Central memory CD8-positive, alpha-beta T cell (primary cell): ENCODE results near the gene CRYGB.
"Not testable (repeated sequence)": the region's sequence is repeated elsewhere in the genome, so short reads cannot be mapped to it uniquely, and the experiment has no call there.

Source experiments
- ATAC-seq: fragments of 150-1000 bp; cut with Tn5 transposase; replicated peaks from 2 replicates; pipeline ENCODE4 v1.10.0; 2022; ENCODE audit warnings: mild to moderate bottlenecking, moderate FRiP score, moderate number of reproducible peaks; ENCODE audit not compliant: poor library complexity, severe bottlenecking; ENCODE audit errors: extremely low read depth
- DNase-seq, 2 donors: peaks; one replicate each; pipeline ENCODE4 v3.0.0; 2021; ENCODE audit warnings: low spot score in 2 of 2
- H3K27ac Mint-ChIP-seq: one replicate; pipeline ENCODE4 v1.8.0; 2022; ENCODE audit warnings: low read depth, mild to moderate bottlenecking, moderate library complexity, mixed read lengths
- H3K27me3 Mint-ChIP-seq: one replicate; pipeline ENCODE4 v1.8.0; 2022; ENCODE audit warnings: mixed read lengths
- H3K36me3 Mint-ChIP-seq: one replicate; pipeline ENCODE4 v1.8.0; 2022; ENCODE audit warnings: mild to moderate bottlenecking, moderate library complexity, mixed read lengths; ENCODE audit not compliant: insufficient read depth
- H3K4me1 Mint-ChIP-seq: one replicate; pipeline ENCODE4 v1.8.0; 2022; ENCODE audit warnings: mixed read lengths
- H3K4me3 Mint-ChIP-seq: one replicate; pipeline ENCODE4 v1.8.0; 2022; ENCODE audit warnings: mild to moderate bottlenecking, moderate library complexity, mixed read lengths
- H3K9me3 Mint-ChIP-seq: one replicate; pipeline ENCODE4 v1.8.0; 2022; ENCODE audit warnings: mixed read lengths

The CRYGB gene

DNA sequence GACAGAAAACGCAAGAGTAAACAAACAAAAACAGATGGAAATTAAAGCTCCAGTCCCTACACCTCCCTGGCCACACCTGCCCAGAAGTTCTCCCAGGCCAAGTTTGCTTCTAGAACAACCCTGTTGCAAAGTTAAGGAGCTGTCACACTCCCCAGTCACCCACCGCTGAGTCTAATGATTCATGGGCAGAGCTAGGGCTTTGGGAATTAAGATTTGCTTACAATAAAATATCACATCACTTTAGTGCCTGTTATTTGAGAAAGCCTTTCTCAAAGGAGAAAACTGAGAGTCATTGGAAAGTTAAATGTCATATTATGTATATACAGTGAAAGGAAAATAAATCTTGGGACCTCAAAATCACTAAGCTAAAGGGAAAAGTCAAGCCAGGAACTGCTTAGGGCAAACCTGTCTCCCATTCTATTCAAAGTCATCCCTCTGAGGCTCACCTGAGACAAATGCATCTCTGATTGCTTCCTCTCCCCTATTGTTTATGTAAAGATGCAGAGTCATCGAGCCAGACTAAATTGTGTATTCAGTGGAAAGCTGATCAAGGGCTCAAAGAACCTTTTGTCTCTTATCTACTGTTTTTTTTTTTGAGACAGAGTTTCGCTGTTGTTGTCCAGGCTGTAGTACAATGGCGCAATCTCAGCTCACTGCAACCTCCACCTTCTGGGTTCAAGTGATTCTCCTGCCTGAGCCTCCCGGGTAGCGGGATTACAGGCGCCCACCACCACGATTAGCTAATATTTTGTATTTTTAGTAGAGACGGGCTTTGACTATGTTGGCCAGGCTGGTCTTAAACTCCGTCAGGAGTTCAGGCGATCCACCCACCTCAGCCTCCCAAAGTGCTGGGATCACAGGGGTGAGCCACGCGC is 2.8 kb downstream of the CRYGB start:
- DNase-seq (no peak), ATAC-seq (no peak)
- Mint-ChIP-seq H3K27ac (no peak overlapping the region), H3K27me3 (no peaks in the 10 kb centered on the region), H3K36me3 (no peaks in the 10 kb centered on the region), H3K4me3 (no peak overlapping the region), H3K4me1 (no peaks in the 10 kb centered on the region), H3K9me3 (no peaks in the 10 kb centered on the region)

DNA sequence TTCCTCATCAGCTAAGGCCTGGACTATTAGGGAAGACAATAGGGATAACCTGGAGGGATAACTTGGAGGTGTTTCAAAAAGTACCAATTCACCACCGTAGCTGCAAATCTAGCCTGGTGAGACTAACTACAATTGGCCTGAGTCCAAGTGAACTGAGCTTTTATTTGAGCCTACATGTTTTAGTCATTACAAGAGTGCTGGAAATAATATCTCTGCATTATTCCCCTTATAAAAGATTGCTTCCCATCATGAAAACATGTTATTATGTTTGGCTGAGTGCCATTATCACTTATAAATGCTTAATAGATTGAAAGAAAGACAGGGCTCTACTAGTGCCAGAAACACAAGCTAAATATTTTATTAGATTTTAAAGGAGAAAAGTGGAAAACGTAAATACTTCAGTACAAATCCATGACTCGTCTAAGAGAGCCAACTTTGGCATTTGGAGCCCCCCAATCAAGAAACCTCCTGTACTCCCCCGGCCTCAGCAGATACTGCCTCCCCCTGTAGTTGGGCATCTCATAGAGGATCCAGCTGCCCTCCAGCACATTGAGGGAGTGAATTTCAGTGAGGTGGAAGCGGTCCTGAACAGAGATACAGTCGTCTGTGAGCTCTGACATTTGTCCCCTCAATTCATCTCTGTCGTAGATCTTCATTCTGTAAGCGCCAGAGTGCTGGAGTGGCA is 3.6 kb downstream of the CRYGB start:
- ATAC-seq (no peak), DNase-seq (no peak)
- no peaks in the 10 kb centered on the region for H3K4me1 Mint-ChIP-seq
- H3K36me3 Mint-ChIP-seq = no peaks in the 10 kb centered on the region
- no peaks in the 10 kb centered on the region for H3K9me3 Mint-ChIP-seq
- H3K4me3 Mint-ChIP-seq = no peak overlapping the region
- no peak overlapping the region for H3K27ac Mint-ChIP-seq
- H3K27me3 Mint-ChIP-seq = no peaks in the 10 kb centered on the region

DNA sequence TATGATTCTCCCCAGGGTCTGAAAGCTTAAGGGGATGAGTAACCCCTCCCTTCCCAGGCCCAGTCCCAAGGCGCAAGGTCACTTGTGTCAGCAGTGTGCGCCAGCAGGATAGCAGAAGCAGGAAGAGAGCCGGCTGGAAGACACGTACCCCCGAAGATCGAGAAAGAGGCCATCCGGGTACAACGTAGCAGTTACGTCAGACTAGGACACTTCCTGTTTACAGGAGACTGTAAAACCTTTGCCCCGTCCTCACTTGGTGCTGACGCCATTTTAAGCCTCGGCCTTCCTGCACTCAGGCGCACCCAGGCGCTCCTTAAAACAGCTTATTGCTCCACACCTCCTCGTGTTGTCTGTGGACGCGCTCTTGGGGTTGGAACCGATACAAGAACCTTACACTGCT is 6.5 kb downstream of the CRYGB start:
- no peak for DNase-seq
- H3K9me3 Mint-ChIP-seq = no peaks in the 10 kb centered on the region
- no peaks in the 10 kb centered on the region for H3K27me3 Mint-ChIP-seq
- ATAC-seq = no peak
- H3K27ac Mint-ChIP-seq = no peak overlapping the region
- H3K36me3 Mint-ChIP-seq = no peaks in the 10 kb centered on the region
- H3K4me1 Mint-ChIP-seq = peaks cover 6% of the 10 kb centered on the region
- no peak overlapping the region for H3K4me3 Mint-ChIP-seq

DNA sequence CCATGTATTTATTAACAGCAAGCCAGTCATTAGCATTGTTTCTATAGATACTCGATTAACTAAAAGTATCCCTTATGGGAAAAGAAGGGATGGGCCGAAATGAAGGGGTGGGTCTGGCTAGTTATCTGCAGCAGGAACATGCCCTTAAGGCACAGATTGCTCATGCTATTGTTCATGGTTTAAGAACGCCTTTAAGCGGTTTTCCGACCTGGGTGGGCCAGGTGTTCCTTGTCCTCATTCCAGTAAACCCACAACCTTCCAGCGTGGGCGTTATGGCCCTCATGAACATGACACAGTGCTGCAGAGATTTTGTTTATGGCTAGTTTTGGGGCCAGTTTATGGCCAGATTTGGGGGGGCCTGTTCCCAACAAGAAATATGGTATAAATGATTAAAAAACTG is 7.6 kb downstream of the CRYGB start:
- not testable (repeated sequence) for H3K9me3 Mint-ChIP-seq, H3K4me1 Mint-ChIP-seq, DNase-seq, ATAC-seq, H3K27ac Mint-ChIP-seq, H3K36me3 Mint-ChIP-seq, H3K27me3 Mint-ChIP-seq, H3K4me3 Mint-ChIP-seq

DNA sequence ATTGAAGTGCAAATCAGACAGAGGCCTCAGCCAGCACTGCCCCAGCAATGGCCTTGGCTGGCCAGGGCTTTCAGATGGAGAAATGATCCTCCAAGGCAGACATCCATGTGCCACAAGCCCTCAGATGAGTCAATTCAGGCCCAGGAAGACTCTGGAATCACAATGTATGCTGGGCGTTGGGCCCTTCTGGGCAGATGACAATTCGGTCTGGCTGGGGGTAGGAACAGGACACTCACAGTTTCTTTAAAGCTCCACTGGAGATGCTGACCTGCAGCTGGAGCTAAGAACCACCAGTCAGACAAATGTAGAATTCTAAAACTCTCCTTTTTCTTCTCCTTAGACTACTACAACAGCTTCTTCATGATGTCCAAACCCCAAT is 9.3 kb downstream of the CRYGB start:
- Mint-ChIP-seq H3K36me3 (no peaks in the 10 kb centered on the region), H3K4me3 (no peak overlapping the region), H3K27me3 (peaks cover 8% of the 10 kb centered on the region), H3K27ac (no peak overlapping the region), H3K4me1 (peaks cover 6% of the 10 kb centered on the region), H3K9me3 (no peaks in the 10 kb centered on the region)
- ATAC-seq (no peak), DNase-seq (no peak)

DNA sequence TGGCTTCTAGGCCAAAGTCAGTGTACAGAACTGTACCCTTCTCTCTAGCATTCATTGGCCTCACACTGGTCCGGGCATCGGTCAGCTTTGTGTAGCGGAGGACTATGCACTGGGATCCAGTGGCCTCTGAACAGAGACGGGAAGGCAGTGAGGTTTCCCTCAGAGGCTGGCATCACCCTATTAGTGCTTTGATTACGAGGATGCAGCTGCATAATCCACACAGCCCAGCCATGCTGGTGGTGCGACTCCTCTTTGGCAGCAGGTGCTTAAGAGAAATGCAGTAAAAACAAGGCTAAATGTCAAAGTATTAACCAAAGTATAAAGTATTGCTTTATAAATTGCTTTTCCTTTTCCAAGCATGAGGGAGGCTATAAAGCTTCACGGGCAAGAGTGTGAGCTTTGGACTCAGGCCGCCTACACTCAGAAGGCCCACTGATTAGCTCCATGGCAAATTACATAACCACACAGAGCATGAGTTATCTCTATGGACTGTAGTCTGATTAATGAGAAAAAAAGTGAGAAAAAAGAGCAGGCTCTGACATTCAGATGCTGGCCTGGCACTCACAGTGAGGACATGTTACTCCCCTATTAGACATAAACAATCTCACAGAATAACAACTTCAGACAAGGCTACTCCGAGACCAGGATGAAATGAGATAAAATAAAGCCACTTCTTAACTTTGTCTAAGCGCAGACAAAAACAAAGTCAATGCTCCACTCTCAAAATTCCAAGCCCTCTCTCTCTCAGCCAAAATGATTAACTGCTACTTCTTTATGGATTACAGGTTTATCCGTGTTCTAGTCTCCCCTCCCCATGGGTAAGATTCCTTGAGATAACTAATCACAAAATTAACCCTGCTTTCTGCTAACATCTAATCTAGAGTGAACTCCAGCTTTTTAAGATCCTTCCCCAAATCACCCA is 9.9 kb downstream of the CRYGB start:
- Mint-ChIP-seq H3K4me3 (no peak overlapping the region), H3K4me1 (peaks cover 6% of the 10 kb centered on the region), H3K27ac (no peak overlapping the region), H3K27me3 (peaks cover 8% of the 10 kb centered on the region), H3K36me3 (no peaks in the 10 kb centered on the region), H3K9me3 (no peaks in the 10 kb centered on the region)
- no peak for ATAC-seq
- no peak for DNase-seq

DNA sequence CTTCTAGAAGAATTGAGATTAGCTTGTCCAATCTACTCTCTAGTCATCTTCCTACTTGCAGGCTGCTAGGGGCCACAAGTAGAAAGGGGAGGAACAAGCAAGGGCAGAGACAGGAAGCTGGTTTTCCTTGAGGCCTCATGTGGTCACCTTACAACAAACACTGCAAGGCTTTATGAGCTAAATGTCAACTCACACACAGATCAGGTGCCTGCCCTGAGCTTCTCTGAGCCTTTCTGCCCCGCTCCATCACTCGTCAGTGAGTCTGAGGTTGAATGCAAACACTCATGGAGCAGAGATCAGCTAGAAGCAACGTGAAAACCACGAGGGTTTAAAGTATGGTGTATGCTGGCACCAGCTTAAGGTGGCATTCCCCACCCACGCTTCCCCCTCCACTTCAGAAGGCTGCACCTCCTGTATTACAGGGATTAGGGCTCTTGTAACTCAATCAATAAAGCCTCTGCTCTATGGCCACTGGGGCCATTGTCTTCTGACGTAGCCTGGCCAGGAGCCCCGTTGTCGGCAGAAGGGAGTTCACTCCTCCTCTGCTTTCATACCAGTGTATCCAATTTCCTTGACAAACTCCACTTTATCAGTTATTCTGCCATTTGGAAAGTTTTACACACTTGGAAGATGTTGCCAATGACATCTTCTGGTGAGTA is 10.9 kb downstream of the CRYGB start:
- H3K4me3 Mint-ChIP-seq = no peak overlapping the region
- no peak overlapping the region for H3K27ac Mint-ChIP-seq
- DNase-seq = no peak
- no peaks in the 10 kb centered on the region for H3K9me3 Mint-ChIP-seq
- H3K36me3 Mint-ChIP-seq = no peaks in the 10 kb centered on the region
- no peak for ATAC-seq
- H3K27me3 Mint-ChIP-seq = peaks cover 8% of the 10 kb centered on the region
- H3K4me1 Mint-ChIP-seq = peaks cover 6% of the 10 kb centered on the region

DNA sequence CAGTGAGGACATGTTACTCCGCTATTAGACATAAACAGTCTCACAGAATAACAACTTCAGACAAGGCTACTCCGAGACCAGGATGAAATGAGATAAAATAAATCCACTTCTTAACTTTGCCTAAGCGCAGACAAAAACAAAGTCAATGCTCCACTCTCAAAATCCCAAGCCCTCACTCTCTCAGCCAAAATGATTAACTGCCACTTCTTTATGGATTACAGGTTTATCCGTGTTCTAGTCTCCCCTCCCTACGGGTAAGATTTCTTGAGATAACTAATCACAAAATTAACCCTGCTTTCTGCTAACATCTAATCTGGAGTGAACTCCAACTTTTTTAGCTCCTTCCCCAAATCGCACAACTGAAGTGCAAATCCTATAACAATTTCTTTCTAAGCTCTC is 15.2 kb downstream of the CRYGB start:
- ATAC-seq (no peak), DNase-seq (no peak)
- H3K27me3 Mint-ChIP-seq = peaks cover 13% of the 10 kb centered on the region
- H3K36me3 Mint-ChIP-seq = no peaks in the 10 kb centered on the region
- H3K4me3 Mint-ChIP-seq = no peak overlapping the region
- no peaks in the 10 kb centered on the region for H3K9me3 Mint-ChIP-seq
- no peak overlapping the region for H3K27ac Mint-ChIP-seq
- H3K4me1 Mint-ChIP-seq = peaks cover 6% of the 10 kb centered on the region

DNA sequence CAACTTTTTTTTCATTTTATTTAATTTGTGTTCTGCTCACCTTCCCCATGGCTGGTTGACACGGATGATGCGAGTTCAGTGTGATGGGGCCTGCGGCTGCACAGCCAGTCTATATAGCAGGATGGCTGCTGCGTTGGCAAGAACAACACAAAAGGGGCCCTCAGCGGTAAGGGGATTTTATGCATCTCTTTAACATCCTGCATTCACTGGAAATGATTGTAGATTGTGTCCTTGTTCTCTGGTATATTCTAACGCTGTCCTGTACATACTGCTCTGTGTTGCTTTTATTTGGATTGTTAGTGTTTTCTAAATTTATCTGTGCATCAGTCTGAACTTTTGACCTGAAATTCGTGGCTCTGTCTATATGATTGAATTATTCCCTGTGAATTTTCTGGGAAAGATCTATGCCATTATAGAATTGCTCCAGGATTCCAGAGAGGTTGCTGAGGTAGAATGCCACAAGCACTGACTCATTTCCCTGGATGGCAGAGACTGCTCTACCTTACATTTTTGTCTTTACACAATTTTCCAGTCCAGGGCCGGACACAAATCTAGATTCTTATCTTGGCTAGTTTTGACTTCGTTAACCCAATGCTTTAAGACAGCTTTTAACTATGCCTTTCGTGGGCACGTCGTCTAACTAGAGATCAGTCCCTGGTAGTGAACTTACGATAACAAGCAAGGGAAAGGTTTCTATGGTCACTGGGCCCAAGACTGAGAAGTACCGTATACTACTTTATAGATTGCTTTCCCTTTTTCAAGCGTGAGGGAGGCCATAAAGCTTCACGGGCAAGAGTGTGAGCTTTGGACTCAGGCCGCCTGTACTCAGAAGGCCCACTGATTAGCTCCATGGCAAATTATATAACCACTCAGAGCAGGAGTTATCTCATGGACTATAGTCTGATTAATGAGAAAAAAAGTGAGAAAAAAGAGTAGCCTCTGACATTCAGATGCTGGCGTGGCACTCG is 15.9 kb downstream of the CRYGB start, which contains the start of gene CRYGC:
Gene CRYGC (minus strand): TSS at position 85 of the 968 bp plus-strand sequence. CDS start 36 bp downstream, at position 49.
- H3K4me1 Mint-ChIP-seq = peaks cover 1% of the 10 kb centered on the region
- ATAC-seq (no peak), DNase-seq (no peak)
- no peaks in the 10 kb centered on the region for H3K9me3 Mint-ChIP-seq
- H3K27me3 Mint-ChIP-seq = peaks cover 20% of the 10 kb centered on the region
- H3K27ac Mint-ChIP-seq = no peak within 1 kb of the TSS
- no peaks in the 10 kb centered on the region for H3K36me3 Mint-ChIP-seq
- H3K4me3 Mint-ChIP-seq = no peak within 1 kb of the TSS

DNA sequence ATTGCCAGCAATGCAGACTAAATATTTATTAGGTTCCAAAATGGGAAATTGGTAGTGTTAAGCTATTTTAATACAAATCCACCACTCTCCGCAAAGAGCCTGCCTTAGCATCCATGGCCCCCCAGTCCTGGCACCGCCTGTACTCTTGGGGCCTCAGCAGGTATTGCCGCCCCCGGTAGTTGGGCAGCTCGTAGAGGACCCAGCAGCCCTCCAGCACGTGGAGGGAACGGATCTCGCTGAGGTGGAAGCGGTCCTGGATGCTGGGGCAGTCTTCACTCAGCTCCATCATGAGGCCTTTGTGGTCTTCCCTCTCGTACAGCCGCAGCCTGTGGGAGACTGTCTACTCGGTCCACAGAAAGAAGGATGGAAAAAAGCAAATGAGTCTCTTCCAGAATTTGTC is 17.8 kb downstream of the CRYGB start:
- no peaks in the 10 kb centered on the region for H3K9me3 Mint-ChIP-seq
- H3K4me3 Mint-ChIP-seq = no peak overlapping the region
- H3K27me3 Mint-ChIP-seq = peaks cover 35% of the 10 kb centered on the region
- no peak overlapping the region for H3K27ac Mint-ChIP-seq
- H3K4me1 Mint-ChIP-seq = peaks cover 10% of the 10 kb centered on the region
- no peak for ATAC-seq
- no peaks in the 10 kb centered on the region for H3K36me3 Mint-ChIP-seq
- DNase-seq = no peak

DNA sequence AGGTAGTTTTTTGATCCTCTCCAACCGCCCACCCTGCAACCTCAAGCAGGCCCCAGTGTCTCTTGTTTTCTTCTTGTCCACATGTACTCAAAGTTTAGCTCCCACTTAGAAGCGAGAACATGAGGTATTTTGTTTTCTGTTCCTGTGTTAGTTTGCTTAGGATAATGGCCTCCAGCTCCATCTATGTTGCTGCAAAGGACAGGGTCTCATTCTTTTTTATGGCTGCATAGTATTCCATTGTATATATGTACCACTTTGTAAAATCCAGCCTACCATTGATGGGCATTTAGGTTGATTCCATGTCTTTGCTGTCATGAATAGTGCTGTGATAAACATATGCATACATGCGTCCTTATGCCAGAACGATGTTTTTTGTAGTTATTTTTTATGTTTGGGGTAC is 18.9 kb downstream of the CRYGB start:
- no peak overlapping the region for H3K4me3 Mint-ChIP-seq
- no peak overlapping the region for H3K27ac Mint-ChIP-seq
- no peaks in the 10 kb centered on the region for H3K9me3 Mint-ChIP-seq
- H3K4me1 Mint-ChIP-seq = peaks cover 10% of the 10 kb centered on the region
- DNase-seq (no peak), ATAC-seq (no peak)
- H3K36me3 Mint-ChIP-seq = no peaks in the 10 kb centered on the region
- H3K27me3 Mint-ChIP-seq = peaks cover 30% of the 10 kb centered on the region
